Eye (tissue), 1 donor: Measurements from ENCODE around the gene MAP3K6.
"Not testable (repeated sequence)": the region's sequence is repeated elsewhere in the genome, so short reads cannot be mapped to it uniquely, and the experiment has no call there.

ENCODE experiments used
- DNase-seq: peaks from one replicate; pipeline ENCODE4 v3.0.0-alpha.2; 2015

MAP3K6 gene, protein sequence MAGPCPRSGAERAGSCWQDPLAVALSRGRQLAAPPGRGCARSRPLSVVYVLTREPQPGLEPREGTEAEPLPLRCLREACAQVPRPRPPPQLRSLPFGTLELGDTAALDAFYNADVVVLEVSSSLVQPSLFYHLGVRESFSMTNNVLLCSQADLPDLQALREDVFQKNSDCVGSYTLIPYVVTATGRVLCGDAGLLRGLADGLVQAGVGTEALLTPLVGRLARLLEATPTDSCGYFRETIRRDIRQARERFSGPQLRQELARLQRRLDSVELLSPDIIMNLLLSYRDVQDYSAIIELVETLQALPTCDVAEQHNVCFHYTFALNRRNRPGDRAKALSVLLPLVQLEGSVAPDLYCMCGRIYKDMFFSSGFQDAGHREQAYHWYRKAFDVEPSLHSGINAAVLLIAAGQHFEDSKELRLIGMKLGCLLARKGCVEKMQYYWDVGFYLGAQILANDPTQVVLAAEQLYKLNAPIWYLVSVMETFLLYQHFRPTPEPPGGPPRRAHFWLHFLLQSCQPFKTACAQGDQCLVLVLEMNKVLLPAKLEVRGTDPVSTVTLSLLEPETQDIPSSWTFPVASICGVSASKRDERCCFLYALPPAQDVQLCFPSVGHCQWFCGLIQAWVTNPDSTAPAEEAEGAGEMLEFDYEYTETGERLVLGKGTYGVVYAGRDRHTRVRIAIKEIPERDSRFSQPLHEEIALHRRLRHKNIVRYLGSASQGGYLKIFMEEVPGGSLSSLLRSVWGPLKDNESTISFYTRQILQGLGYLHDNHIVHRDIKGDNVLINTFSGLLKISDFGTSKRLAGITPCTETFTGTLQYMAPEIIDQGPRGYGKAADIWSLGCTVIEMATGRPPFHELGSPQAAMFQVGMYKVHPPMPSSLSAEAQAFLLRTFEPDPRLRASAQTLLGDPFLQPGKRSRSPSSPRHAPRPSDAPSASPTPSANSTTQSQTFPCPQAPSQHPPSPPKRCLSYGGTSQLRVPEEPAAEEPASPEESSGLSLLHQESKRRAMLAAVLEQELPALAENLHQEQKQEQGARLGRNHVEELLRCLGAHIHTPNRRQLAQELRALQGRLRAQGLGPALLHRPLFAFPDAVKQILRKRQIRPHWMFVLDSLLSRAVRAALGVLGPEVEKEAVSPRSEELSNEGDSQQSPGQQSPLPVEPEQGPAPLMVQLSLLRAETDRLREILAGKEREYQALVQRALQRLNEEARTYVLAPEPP (N-terminal part only)

GRCh38 chr1:27366411-27367159, at the start of gene MAP3K6:
MAP3K6 (minus strand) TSS chr1:27366961; CDS start chr1:27366597, 364 bp downstream.
- peak; percentile 83 for DNase-seq

DNA sequence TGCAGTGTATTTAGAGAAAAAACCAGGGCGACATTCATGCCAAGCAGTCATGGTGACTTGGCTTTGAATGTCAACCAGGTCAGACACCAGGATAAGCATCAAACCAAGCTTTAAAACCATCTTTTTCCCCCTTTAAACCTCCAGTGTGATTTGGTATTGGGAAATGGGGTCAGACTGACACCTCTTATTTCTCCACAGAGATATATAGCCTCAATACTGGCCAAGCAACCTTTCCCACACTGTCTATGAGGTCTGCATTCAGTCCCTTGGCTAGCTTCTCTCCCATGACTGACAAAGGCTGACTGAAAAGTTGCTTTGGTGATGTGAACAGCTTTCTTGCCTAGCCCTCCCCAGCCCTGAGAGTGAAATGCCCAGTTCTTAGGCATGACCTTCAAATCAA, 47.3 kb upstream of the MAP3K6 start:
- DNase-seq: no peak

DNA sequence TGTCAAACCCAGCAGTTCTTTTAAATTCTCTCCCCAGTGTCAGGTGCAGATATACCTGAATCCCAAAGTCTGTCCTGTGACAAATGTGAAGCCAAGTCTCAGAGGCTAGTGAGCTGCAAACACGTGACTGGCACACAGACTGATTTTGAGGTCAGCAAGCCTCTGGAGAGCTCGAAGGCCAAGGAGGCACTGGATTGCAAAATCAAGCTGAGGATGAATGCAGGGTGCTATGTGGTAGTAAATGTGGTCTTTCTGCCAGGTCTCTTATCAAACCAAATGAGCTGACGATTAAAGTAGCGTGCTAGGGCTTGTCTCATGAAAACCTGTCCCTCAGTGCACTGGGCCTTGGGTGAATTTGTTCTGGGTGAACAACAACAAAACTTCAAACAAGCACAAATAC, 46.2 kb upstream of the MAP3K6 start:
- no peak for DNase-seq

DNA sequence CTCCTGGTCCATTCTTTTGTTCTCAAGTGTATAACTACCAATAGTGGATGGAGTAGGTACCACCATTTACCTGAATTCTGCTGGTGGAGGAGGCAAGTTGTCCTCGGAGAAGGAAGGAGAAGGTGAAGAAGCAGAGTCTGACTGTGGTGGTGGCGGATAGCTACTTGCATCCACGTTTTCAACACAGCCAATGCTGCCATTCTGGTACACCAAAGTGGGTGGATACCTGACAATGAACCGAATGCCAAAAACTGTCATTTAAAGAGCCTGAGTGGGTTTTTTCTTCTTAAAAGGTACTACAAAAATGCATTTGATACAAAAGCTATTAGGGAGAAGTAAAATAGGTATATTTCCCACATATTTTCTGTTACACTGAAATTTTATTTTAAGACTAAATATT, 45.7 kb upstream of the MAP3K6 start:
- no peak for DNase-seq

- no peak for DNase-seq
Measured at GRCh38 chr1:27410709-27411108, 43.9 kb upstream of the MAP3K6 start.

GRCh38 chr1:27409669-27410068, 42.9 kb upstream of the MAP3K6 start:
- DNase-seq: no peak

GRCh38 chr1:27408151-27408550, 41.4 kb upstream of the MAP3K6 start:
- no peak for DNase-seq

GRCh38 chr1:27406791-27407190, 40.0 kb upstream of the MAP3K6 start:
- not testable (repeated sequence) for DNase-seq

DNA sequence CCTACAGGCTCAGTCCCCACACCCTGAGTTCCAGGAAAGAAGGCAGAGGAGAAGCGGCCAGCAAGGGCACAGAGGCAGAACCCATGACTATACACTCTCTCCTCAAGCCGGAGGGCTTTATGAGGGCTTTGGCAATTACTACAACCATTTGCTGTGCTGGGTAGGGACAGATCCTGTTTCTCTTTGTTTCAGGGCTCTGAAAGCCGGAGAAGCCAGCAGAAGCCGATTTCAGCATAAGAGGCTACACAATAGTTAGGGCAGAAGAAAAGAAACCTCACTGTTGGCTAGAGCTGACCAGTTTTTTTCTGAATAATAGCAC, 39.6 kb upstream of the MAP3K6 start:
- DNase-seq: peak; percentile 23

DNA sequence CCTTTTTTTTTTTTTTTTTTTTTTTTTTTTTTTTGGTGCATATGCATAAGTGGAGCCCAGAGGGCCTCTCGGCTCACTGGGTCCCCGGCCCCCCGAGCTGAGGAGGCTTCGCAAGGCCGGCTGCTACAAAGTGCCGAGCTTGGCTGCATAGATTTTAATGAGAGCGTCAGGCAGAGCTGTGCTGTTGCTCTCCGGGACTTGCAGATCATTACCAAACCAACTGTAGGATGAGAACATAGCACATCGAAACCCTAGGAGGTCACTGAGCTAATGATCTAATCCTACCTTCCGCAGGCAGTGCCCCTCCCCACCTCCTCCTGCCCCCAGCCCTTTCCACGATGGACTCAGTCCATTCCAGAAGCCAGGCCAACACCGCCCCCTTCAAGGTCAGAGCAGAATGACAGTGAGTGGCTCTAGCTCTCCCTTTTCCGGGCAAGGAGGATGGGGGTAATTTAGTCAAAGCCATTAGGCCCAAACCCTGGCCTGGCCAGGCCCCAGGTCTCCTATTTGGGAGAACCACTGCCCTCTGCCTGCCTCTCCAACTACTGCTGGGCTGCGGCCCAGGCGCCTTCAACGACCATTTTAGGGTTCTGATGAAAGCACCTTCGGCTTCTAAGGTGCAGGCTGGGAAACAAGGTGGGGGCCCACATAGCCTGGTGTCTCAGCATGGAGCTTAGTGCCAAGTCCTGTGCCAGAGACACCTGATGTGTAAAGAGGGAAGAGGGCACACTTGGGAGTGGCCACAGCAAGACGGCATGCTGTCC, 39.0 kb upstream of the MAP3K6 start:
- peak; percentile 70 for DNase-seq

GRCh38 chr1:27405074-27405473, 38.3 kb upstream of the MAP3K6 start:
- peak; percentile 66 for DNase-seq

DNA sequence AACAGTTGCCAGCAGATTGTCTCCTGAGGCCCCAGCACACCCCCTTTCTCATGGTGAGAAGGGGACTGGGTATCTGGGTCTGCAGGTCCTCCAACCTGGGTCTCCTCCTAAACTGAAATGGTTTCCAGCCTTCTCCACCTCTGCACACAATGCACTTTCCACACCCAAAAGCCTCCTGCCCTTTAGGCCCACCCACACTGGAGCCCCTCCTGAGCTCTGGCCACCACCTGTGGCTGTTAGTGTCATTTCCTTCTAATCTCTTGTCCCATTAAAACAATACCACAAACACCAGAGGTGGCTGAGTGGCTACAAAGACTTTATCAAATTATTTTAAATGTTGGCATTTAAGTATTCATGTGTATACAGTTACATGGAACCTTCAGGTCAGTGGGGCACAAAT, 37.2 kb upstream of the MAP3K6 start:
- no peak for DNase-seq

DNA sequence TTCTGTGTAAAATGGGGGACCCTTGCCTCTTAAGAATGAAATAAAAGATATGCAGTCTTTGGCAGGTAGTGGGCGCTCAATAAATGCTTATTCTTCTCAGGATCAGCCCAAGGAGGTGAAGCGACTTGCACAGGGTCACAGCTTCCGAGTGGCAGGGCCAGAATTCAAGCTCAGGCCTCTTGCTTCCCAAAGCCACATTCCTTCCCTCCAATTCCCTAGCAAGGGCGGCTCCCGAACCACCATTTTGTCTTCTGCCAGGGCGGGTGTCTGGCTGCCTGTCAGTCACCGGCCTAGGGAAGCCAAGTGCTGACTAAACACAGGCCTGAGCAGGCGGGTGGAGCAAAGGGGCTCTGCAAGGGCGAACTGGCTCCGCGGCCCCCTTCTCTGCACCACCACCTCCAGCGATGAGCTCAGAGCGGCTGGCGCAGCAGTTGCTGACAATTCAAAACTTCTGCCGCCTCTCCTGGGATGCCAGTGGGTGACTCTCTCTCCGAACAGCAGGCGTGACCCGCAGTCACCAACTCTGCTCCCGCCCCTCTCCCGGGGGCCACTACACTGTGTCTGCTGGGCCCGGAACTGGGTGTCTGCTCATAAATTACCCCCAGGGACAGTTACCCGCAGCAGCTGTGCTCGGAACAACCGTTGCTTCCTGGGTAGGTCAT, 36.4 kb upstream of the MAP3K6 start:
- DNase-seq: peak; percentile 66

- peak; percentile 44 for DNase-seq
Measured at GRCh38 chr1:27402349-27402754, 35.6 kb upstream of the MAP3K6 start.

GRCh38 chr1:27400963-27401341, 34.2 kb upstream of the MAP3K6 start:
- no peak for DNase-seq

GRCh38 chr1:27400082-27400962, 33.6 kb upstream of the MAP3K6 start:
- DNase-seq: peak; percentile 71

GRCh38 chr1:27399251-27400025, 32.7 kb upstream of the MAP3K6 start:
- peak; percentile 81 for DNase-seq

- DNase-seq: no peak
Measured at GRCh38 chr1:27398405-27399149, 31.8 kb upstream of the MAP3K6 start.

GRCh38 chr1:27397749-27398148, 31.0 kb upstream of the MAP3K6 start:
- DNase-seq: no peak
